Osteoblast (primary cell): ENCODE results near the gene SP7. TPM values are rescaled to one million over a fixed set of nuclear protein-coding genes. Genes with fewer than 3 reads are reported as not detected.

Experiments
- DNase-seq: peaks from one replicate; pipeline ENCODE4 v3.0.0; 2011; ENCODE audit warnings: low spot score, mixed read lengths; ENCODE audit not compliant: insufficient read length; ENCODE audit errors: missing footprints
- H2AFZ ChIP-seq: 2 replicates; pipeline ENCODE4 v1.6.0; 2011; ENCODE audit warnings: mild to moderate bottlenecking, low read length
- H3K27ac ChIP-seq: 2 replicates; pipeline ENCODE4 v1.5.1; 2011; ENCODE audit warnings: mild to moderate bottlenecking, low read depth, low read length, moderate library complexity
- H3K27me3 ChIP-seq: 2 replicates; pipeline ENCODE4 v1.6.0; 2012; ENCODE audit warnings: mild to moderate bottlenecking, control low read depth, inconsistent platforms, low read length, moderate library complexity; ENCODE audit not compliant: insufficient read depth
- H3K36me3 ChIP-seq: 2 replicates; pipeline ENCODE4 v1.5.1; 2011; ENCODE audit warnings: mild to moderate bottlenecking, low read length, control low read depth, moderate library complexity; ENCODE audit not compliant: insufficient read depth
- H3K4me1 ChIP-seq: 2 replicates; pipeline ENCODE4 v1.5.1; 2011; ENCODE audit warnings: mild to moderate bottlenecking, low read length, control low read depth, moderate library complexity; ENCODE audit not compliant: insufficient read depth
- H3K4me2 ChIP-seq: 2 replicates; pipeline ENCODE4 v1.6.0; 2011; ENCODE audit warnings: mild to moderate bottlenecking, low read length; ENCODE audit not compliant: insufficient read depth
- H3K4me3 ChIP-seq: fragments of 200-600 bp; sonication (generic); 3 replicates; pipeline ENCODE4 v1.5.1; 2012; ENCODE audit warnings: mild to moderate bottlenecking, low read length, inconsistent platforms; ENCODE audit not compliant: insufficient read depth
- H3K79me2 ChIP-seq: 2 replicates; pipeline ENCODE4 v1.6.0; 2012; ENCODE audit warnings: mild to moderate bottlenecking, low read length, control low read depth, inconsistent platforms; ENCODE audit not compliant: insufficient read depth
- H3K9me3 ChIP-seq: 2 replicates; pipeline ENCODE4 v1.5.1; 2011; ENCODE audit warnings: low read depth, low read length, control low read depth
- H4K20me1 ChIP-seq: 2 replicates; pipeline ENCODE4 v1.6.0; 2012; ENCODE audit warnings: mild to moderate bottlenecking, low read length, control low read depth; ENCODE audit not compliant: insufficient read depth
- CTCF ChIP-seq: IDR thresholded peaks from 2 replicates; pipeline ENCODE4 v1.5.1; 2011; ENCODE audit warnings: mild to moderate bottlenecking, low read depth, low read length, moderate library complexity; ENCODE audit errors: extremely low read depth
- total RNA-seq: library from RNA; depleted of rRNA; stranded (reverse); fragments of >200 nt; gene quantifications from 2 replicates; pipeline ENCODE4 v1.2.3, GENCODE V29; 2012

Gene SP7
- total RNA-seq, 1 donor, result not detected

- H3K79me2 ChIP-seq, result no peaks in the 10 kb centered on the region
- peak; percentile 4 for DNase-seq
- no peak overlapping the region for H3K27ac ChIP-seq
- TF ChIP-seq CTCF, result no peak
- no peaks in the 10 kb centered on the region for H3K36me3 ChIP-seq
- no peak overlapping the region for H3K4me2 ChIP-seq
- H2AFZ ChIP-seq, result no peak overlapping the region
- peaks cover 8% of the 10 kb centered on the region for H3K27me3 ChIP-seq
- H4K20me1 ChIP-seq, result no peaks in the 10 kb centered on the region
- H3K4me3 ChIP-seq, result no peak overlapping the region
- H3K4me1 ChIP-seq, result peaks cover 17% of the 10 kb centered on the region
- H3K9me3 ChIP-seq, result no peaks in the 10 kb centered on the region
These were observed 7.3 kb upstream of the SP7 start for GRCh38 chr12:53343449-53343848.

- Histone ChIP-seq H3K9me3 (no peaks in the 10 kb centered on the region), H2AFZ (no peak overlapping the region), H3K27me3 (peaks cover 38% of the 10 kb centered on the region), H3K36me3 (no peaks in the 10 kb centered on the region), H3K27ac (no peak overlapping the region), H3K4me2 (no peak overlapping the region), H4K20me1 (no peaks in the 10 kb centered on the region), H3K79me2 (no peaks in the 10 kb centered on the region), H3K4me3 (no peak overlapping the region), H3K4me1 (peaks cover 8% of the 10 kb centered on the region)
- TF ChIP-seq CTCF, result no peak
- peak; percentile 68 for DNase-seq
These were observed 4.2 kb upstream of the SP7 start for GRCh38 chr12:53340398-53340797.

- Histone ChIP-seq H3K9me3 (no peaks in the 10 kb centered on the region), H3K4me2 (no peak overlapping the region), H3K4me3 (no peak overlapping the region), H3K4me1 (no peaks in the 10 kb centered on the region), H3K79me2 (no peaks in the 10 kb centered on the region), H4K20me1 (no peaks in the 10 kb centered on the region), H3K36me3 (no peaks in the 10 kb centered on the region), H3K27ac (no peak overlapping the region), H2AFZ (no peak overlapping the region), H3K27me3 (peaks cover 40% of the 10 kb centered on the region)
- DNase-seq, result peak; percentile 70
- TF ChIP-seq CTCF, result no peak
These were observed 2.8 kb upstream of the SP7 start for GRCh38 chr12:53338916-53339315.

- Histone ChIP-seq H3K79me2 (no peaks in the 10 kb centered on the region), H4K20me1 (no peaks in the 10 kb centered on the region), H3K4me2 (no peak overlapping the region), H3K27ac (no peak overlapping the region), H3K36me3 (no peaks in the 10 kb centered on the region), H3K4me3 (no peak overlapping the region), H3K4me1 (no peaks in the 10 kb centered on the region), H2AFZ (no peak overlapping the region), H3K9me3 (no peaks in the 10 kb centered on the region), H3K27me3 (peaks cover 49% of the 10 kb centered on the region)
- TF ChIP-seq CTCF, result no peak
- peak; percentile 38 for DNase-seq
These were observed 1.9 kb upstream of the SP7 start for GRCh38 chr12:53338017-53338416.
